Choroid plexus epithelial cell (primary cell): ENCODE measurements around the gene ELF3.
"Not testable (repeated sequence)": the region's sequence is repeated elsewhere in the genome, so short reads cannot be mapped to it uniquely, and the experiment has no call there.

Source experiments
- DNase-seq: peaks from one replicate; pipeline ENCODE4 v3.0.0-alpha.2; 2010; ENCODE audit warnings: low read depth
- H3K4me3 ChIP-seq: 2 replicates; pipeline ENCODE4 v1.5.1; 2011; ENCODE audit warnings: low read depth, mild to moderate bottlenecking, control low read depth, low read length, moderate library complexity
- CTCF ChIP-seq: conservative IDR thresholded peaks from 2 replicates; pipeline ENCODE4 v1.5.1; 2011; ENCODE audit warnings: low read depth, mild to moderate bottlenecking, control low read depth, inconsistent platforms, low read length, moderate library complexity

The ELF3 gene

GRCh38 chr1:202015662-202015937 is 5.2 kb downstream of the ELF3 start:
- TF ChIP-seq CTCF, result no peak
- DNase-seq, result no peak
- no peak overlapping the region for H3K4me3 ChIP-seq

- no peak for TF ChIP-seq CTCF
- DNase-seq, result peak; percentile 56
Observed at GRCh38 chr1:202016022-202016810, 5.8 kb downstream of the ELF3 start.

GRCh38 chr1:202016811-202017748 is 6.7 kb downstream of the ELF3 start:
- TF ChIP-seq CTCF, result no peak
- no peak overlapping the region for H3K4me3 ChIP-seq
- DNase-seq, result no peak

More at GRCh38 chr1:202016022-202016810, 5.8 kb downstream of the ELF3 start:
- no peak overlapping the region for H3K4me3 ChIP-seq

GRCh38 chr1:202017749-202018467 is 7.5 kb downstream of the ELF3 start:
- no peak for DNase-seq
- TF ChIP-seq CTCF, result no peak
- H3K4me3 ChIP-seq, result no peak overlapping the region

- DNase-seq, result peak; percentile 6
- no peak for TF ChIP-seq CTCF
- no peak overlapping the region for H3K4me3 ChIP-seq
Observed at GRCh38 chr1:202018468-202019234, 8.3 kb downstream of the ELF3 start.

GRCh38 chr1:202019235-202019558 is 8.8 kb downstream of the ELF3 start:
- not testable (repeated sequence) for DNase-seq, H3K4me3 ChIP-seq

- H3K4me3 ChIP-seq, result no peak overlapping the region
- no peak for DNase-seq
- TF ChIP-seq CTCF, result no peak
Observed at GRCh38 chr1:202023001-202023433, 12.6 kb downstream of the ELF3 start.
